K562 (cell line): ENCODE results near the gene CACNA2D2. TPM values are rescaled to one million over a fixed set of nuclear protein-coding genes. Genes with fewer than 3 reads are reported as not detected.

Experiments used
- ATAC-seq: fragments of 200-7000 bp; cut with Tn5 transposase; 3 replicates; pipeline ENCODE4 v1.9.1; 2020; ENCODE audit warnings: moderate library complexity
- BruUV-seq: library from RNA; stranded (reverse); fragments of 400-500 nt; replicated peaks from 2 replicates; lab custom pipeline; 2021; lab: Mats Ljungman, UMichigan
- CTCF ChIA-PET: fragments of 300-600 bp; formaldehyde crosslinking; extraction: SDS; loops from one replicate; lab custom pipeline; 2021; ENCODE audit warnings: low intra/inter-chr PET ratio; lab: Yijun Ruan, JAX
- POLR2A ChIA-PET: fragments of 300-600, 350-650 bp; sonication (Branson Sonifier 250); formaldehyde crosslinking; extraction: SDS; loops from one replicate; lab custom pipeline; 2021; ENCODE audit warnings: antibody characterized with exemption, inconsistent platforms; lab: Yijun Ruan, JAX
- DNase-seq, 4 experiments: peaks; one replicate each; pipeline versions ENCODE4 v3.0.0 to v3.0.0-alpha.2; 2011 to 2018; ENCODE audit warnings: low spot score in 3 of 4, mixed read lengths in 3 of 4; ENCODE audit errors: extremely low read depth in 1 of 4
- FAIRE-seq: peaks from 2 replicates; lab custom pipeline; 2011; peaks lifted over from hg19 to GRCh38; lab: Jason Lieb, UNC
- H2AFZ ChIP-seq: 2 replicates; pipeline ENCODE4 v1.6.0; 2011; ENCODE audit warnings: low read depth, low read length, control low read depth, inconsistent platforms
- H3K27ac ChIP-seq: fragments of 200-600 bp; 3 replicates; pipeline ENCODE4 v1.8.0; 2011; ENCODE audit warnings: low read depth, mild to moderate bottlenecking, control low read depth, inconsistent platforms, low read length, moderate library complexity, mixed read lengths; ENCODE audit errors: extremely low read depth
- H3K27me3 ChIP-seq, 2 experiments: fragments of 300-600 bp in 1 of 2; 2 replicates in 1 of 2; 3 replicates in 1 of 2; pipeline versions ENCODE4 v1.6.0 to v1.8.0; 2011; ENCODE audit warnings: inconsistent platforms in 2 of 2, low read length in 2 of 2, mild to moderate bottlenecking in 1 of 2, mixed read lengths in 1 of 2, moderate library complexity in 1 of 2; ENCODE audit not compliant: control insufficient read depth in 2 of 2, insufficient read depth in 2 of 2
- H3K36me3 ChIP-seq: fragments of 300-600 bp; 3 replicates; pipeline ENCODE4 v1.8.0; 2011; ENCODE audit warnings: mild to moderate bottlenecking, low read length, inconsistent platforms; ENCODE audit not compliant: control insufficient read depth, insufficient read depth
- H3K4me1 ChIP-seq, 2 experiments: fragments of 200-600 bp in 1 of 2; replicated peaks in 1 of 2; 2 replicates in 1 of 2; 3 replicates in 1 of 2; pipeline versions ENCODE4 v1.5.1 to v1.8.0; 2011; ENCODE audit warnings: inconsistent platforms in 2 of 2, low read length in 2 of 2, mild to moderate bottlenecking in 1 of 2, mixed read lengths in 1 of 2, moderate library complexity in 1 of 2; ENCODE audit not compliant: control insufficient read depth in 2 of 2, insufficient read depth in 2 of 2
- H3K4me2 ChIP-seq: 2 replicates; pipeline ENCODE4 v1.6.1; 2011; ENCODE audit warnings: low read length, control low read depth, inconsistent platforms, mixed read lengths; ENCODE audit not compliant: insufficient read depth
- H3K4me3 ChIP-seq: fragments of 200-600 bp; sonication (generic), shearing (Covaris generic); 2 replicates; pipeline ENCODE4 v1.5.1; 2016; ENCODE audit warnings: control low read depth, inconsistent platforms
- H3K79me2 ChIP-seq: fragments of 200-600 bp; 3 replicates; pipeline ENCODE4 v1.8.0; 2011; ENCODE audit warnings: low read length, inconsistent platforms; ENCODE audit not compliant: control insufficient read depth, insufficient read depth
- H3K9ac ChIP-seq, 2 experiments: 2 replicates each; pipeline versions ENCODE4 v1.6.0 to v1.6.1; 2011; ENCODE audit warnings: low read depth in 2 of 2, low read length in 2 of 2, control low read depth in 1 of 2, inconsistent platforms in 1 of 2, mild to moderate bottlenecking in 1 of 2, mixed read lengths in 1 of 2; ENCODE audit not compliant: insufficient read depth in 1 of 2
- H3K9me1 ChIP-seq: one replicate; pipeline ENCODE4 v1.6.0; 2011; ENCODE audit warnings: inconsistent platforms, mild to moderate bottlenecking, low read length, moderate library complexity; ENCODE audit not compliant: control insufficient read depth, insufficient read depth
- H3K9me3 ChIP-seq: replicated peaks from 2 replicates; pipeline ENCODE4 v1.5.1; 2011; ENCODE audit warnings: low read depth, low read length, inconsistent platforms; ENCODE audit not compliant: control insufficient read depth, insufficient read depth
- H4K20me1 ChIP-seq: replicated peaks from 2 replicates; pipeline ENCODE4 v1.6.1; 2011; ENCODE audit warnings: low read length, inconsistent platforms, mixed read lengths; ENCODE audit not compliant: control insufficient read depth, insufficient read depth
- CHAMP1 ChIP-seq: fragments of 450-650 bp; IDR thresholded peaks from 2 replicates; pipeline ENCODE4 v1.6.1; 2016; ENCODE audit warnings: mild to moderate bottlenecking
- EHMT2 ChIP-seq: fragments of 450-650 bp; IDR thresholded peaks from 2 replicates; pipeline ENCODE4 v1.6.1; 2018; ENCODE audit warnings: antibody characterized with exemption
- HMG20B ChIP-seq: fragments of 250-450 bp; sonication (Bioruptor Pico); IDR thresholded peaks from 2 replicates; pipeline ENCODE4 v1.5.0; 2021; ENCODE audit warnings: mild to moderate bottlenecking
- KLF16 ChIP-seq: IDR thresholded peaks from 2 replicates; pipeline ENCODE4 v1.6.1; 2016; ENCODE audit warnings: antibody characterized with exemption
- MECOM ChIP-seq: fragments of 250-450 bp; sonication (Bioruptor Pico); IDR thresholded peaks from 2 replicates; pipeline ENCODE4 v1.8.0; 2022; ENCODE audit warnings: inconsistent platforms
- NR2C1 ChIP-seq, 2 experiments: fragments of 450-650 bp; IDR thresholded peaks; 2 replicates each; pipeline ENCODE4 v1.6.1; 2017; ENCODE audit warnings: mild to moderate bottlenecking in 2 of 2, antibody characterized with exemption in 1 of 2, inconsistent platforms in 1 of 2, missing compliant biosample characterization in 1 of 2, missing genetic modification characterization in 1 of 2
- RBM39 ChIP-seq: fragments of 200-400 bp; formaldehyde crosslinking; optimal IDR thresholded peaks from 2 replicates; pipeline ENCODE3; 2018; ENCODE audit warnings: low read depth, low read length
- SNRNP70 ChIP-seq: fragments of 200-400 bp; formaldehyde crosslinking; optimal IDR thresholded peaks from 2 replicates; pipeline ENCODE3; 2017; ENCODE audit warnings: low read depth, low read length
- TAF7 ChIP-seq: fragments of 450-650 bp; IDR thresholded peaks from 2 replicates; pipeline ENCODE4 v1.6.1; 2016; ENCODE audit warnings: missing genetic modification characterization, missing compliant biosample characterization
- TCFL5 ChIP-seq: fragments of 250-450 bp; sonication (Bioruptor Pico); conservative IDR thresholded peaks from 2 replicates; pipeline ENCODE4 v1.6.1; 2021; ENCODE audit warnings: mild to moderate bottlenecking, moderate library complexity, matching md5 sums
- ZNF143 ChIP-seq: sonication (generic); formaldehyde crosslinking; IDR thresholded peaks from 2 replicates; pipeline ENCODE4 v1.9.0; 2022; ENCODE audit warnings: mild to moderate bottlenecking, missing genetic modification reagents
- ZNF175 ChIP-seq: fragments of 200-800 bp; sonication (Bioruptor generic); IDR thresholded peaks from 2 replicates; pipeline ENCODE4 v1.6.1; 2016; ENCODE audit warnings: low read depth, mild to moderate bottlenecking, missing genetic modification characterization, missing compliant biosample characterization
- WGBS: fragments of 100-300 bp; shearing (Covaris generic); methylation state at CpG from one replicate; pipeline ENCODE4 v1.1.6; 2016; ENCODE audit warnings: low coverage, mixed read lengths; ENCODE audit not compliant: insufficient coverage; ENCODE audit errors: missing lambda C conversion rate; 5-methylcytosine and 5-hydroxymethylcytosine counted together
- in situ Hi-C: fragments of 300-500 bp; cut with MboI; formaldehyde crosslinking; loops from 4 replicates; pipeline ENCODE4 v1.15.0; 2018; ENCODE audit warnings: inconsistent platforms, mixed read lengths
- intact Hi-C: fragments of 100-400 bp; cut with micrococcal nuclease; formaldehyde crosslinking; loops from 2 replicates; pipeline ENCODE4 v1.14.2; 2022
- polyA plus RNA-seq, 8 experiments: library from polyadenylated mRNA; depleted of rRNA in 4 of 8; stranded (reverse) in 5 of 8; unstranded in 3 of 8; fragments of >200 nt; fragmentation: Nextera tagmentation in 2 of 8; fragmentation: Illumina TruSeq in 1 of 8; extraction: Ambion mirVana in 2 of 8; extraction: Trizol in 1 of 8; gene quantifications; 2 replicates each; pipeline versions ENCODE4 v1.2.1 to v1.2.3, GENCODE V29; 2011 to 2014; ENCODE audit warnings: inconsistent platforms in 1 of 8, missing spikeins in 1 of 8
- total RNA-seq, 7 experiments: library from RNA; depleted of rRNA in 6 of 7; stranded (reverse); fragments of >200 nt in 6 of 7; fragmentation: Illumina TruSeq in 2 of 7; extraction: Trizol in 2 of 7; gene quantifications; 2 replicates each; pipeline versions ENCODE4 v1.2.1 to v1.2.3, GENCODE V29; 2011 to 2021; ENCODE audit warnings: low replicate concordance in 1 of 7

CACNA2D2 gene
- total and polyA plus RNA-seq, 9 of the 15 experiments (the other 6 are each of a cell fraction or from before 2014, with no cell fraction given): 0.11 to 0.58 (median 0.36) TPM; not detected in 2

GRCh38 chr3:50455161-50456018 is 48.0 kb downstream of the CACNA2D2 start:
- Histone ChIP-seq H3K4me2 (no peak overlapping the region), H2AFZ (no peak overlapping the region), H3K27ac (no peak overlapping the region), H3K79me2 (no peaks in the 10 kb centered on the region), H3K27me3 (peaks cover 6 to 38% of the 10 kb centered on the region in 2 experiments; a peak in 2 of 5 replicates), H3K9ac (no peak overlapping the region), H4K20me1 (no peaks in the 10 kb centered on the region), H3K9me3 (no peaks in the 10 kb centered on the region), H3K4me3 (no peak overlapping the region), H3K9me1 (no peaks in the 10 kb centered on the region), H3K4me1 (peaks cover 0 to 9% of the 10 kb centered on the region in 2 experiments; a peak in 2 of 5 replicates), H3K36me3 (no peaks in the 10 kb centered on the region)
- ChIA-PET POLR2A (no interaction called here), CTCF (no interaction called here)
- ATAC-seq: no peak
- TF ChIP-seq ZNF143 (no peak), NR2C1 (IDR thresholded peaks at IDR 0.05) (no peak), NR2C1 (tag; IDR thresholded peaks at IDR 0.05) (no peak), KLF16 (no peak), CHAMP1 (no peak), MECOM (CRISPR knock-in tag) (no peak), EHMT2 (no peak), TCFL5 (CRISPR knock-in tag) (no peak), TAF7 (tag) (no peak), HMG20B (no peak), ZNF175 (no peak), SNRNP70 (no peak), RBM39 (no peak)
- no peak for FAIRE-seq
- no peak for DNase-seq
- in situ Hi-C loops (no loop called here), intact Hi-C loops (no loop called here)
- 10% methylated on average over 25 of the region's 31 CpGs for WGBS
- BruUV-seq: no TSS peak
